HEK293 (cell line): Measurements from ENCODE around the gene DNAJB8.

ENCODE experiments used
- CTCF ChIA-PET: fragments of 350-600 bp; formaldehyde crosslinking; extraction: SDS; loops from one replicate; lab custom pipeline; 2021; ENCODE audit warnings: antibody characterized with exemption; lab: Yijun Ruan, JAX
- POLR2A ChIA-PET: fragments of 300-600 bp; formaldehyde crosslinking; extraction: SDS; loops from one replicate; lab custom pipeline; 2020; ENCODE audit warnings: antibody characterized with exemption, inconsistent platforms; lab: Yijun Ruan, JAX
- H3K27ac ChIP-seq: fragments of 200-500 bp; sonication (Bioruptor generic); 2 replicates; pipeline ENCODE4 v1.5.1; 2014; ENCODE audit warnings: low read depth, low read length, control low read depth, inconsistent platforms; ENCODE audit errors: extremely low read depth
- H3K36me3 ChIP-seq, 2 experiments: fragments of 200-500 bp in 1 of 2; sonication (Bioruptor generic) in 1 of 2; 1 replicate in 1 of 2; 2 replicates in 1 of 2; pipeline ENCODE4 v1.5.1; 2014 to 2017; ENCODE audit warnings: inconsistent platforms in 2 of 2, low read length in 2 of 2; ENCODE audit not compliant: control insufficient read depth in 2 of 2, insufficient read depth in 1 of 2
- H3K4me1 ChIP-seq: fragments of 200-500 bp; sonication (Bioruptor generic); 2 replicates; pipeline ENCODE4 v1.5.1; 2014; ENCODE audit warnings: mild to moderate bottlenecking, low read length, inconsistent platforms; ENCODE audit not compliant: control insufficient read depth, insufficient read depth
- H3K4me3 ChIP-seq: 2 replicates; pipeline ENCODE4 v1.5.1; 2011; ENCODE audit warnings: low read depth, mild to moderate bottlenecking, control low read depth, low read length, moderate library complexity
- H3K9me3 ChIP-seq: fragments of 200-500 bp; sonication (Bioruptor generic); 2 replicates; pipeline ENCODE4 v1.5.1; 2014; ENCODE audit warnings: low read depth, low read length, inconsistent platforms; ENCODE audit not compliant: control insufficient read depth, insufficient read depth
- BCL11A ChIP-seq: fragments of 450-650 bp; formaldehyde crosslinking; IDR thresholded peaks from 2 replicates; pipeline ENCODE4 v1.5.1; 2016; ENCODE audit warnings: low read depth, missing biosample characterization, missing genetic modification characterization
- GFI1B ChIP-seq: fragments of 450-650 bp; formaldehyde crosslinking; IDR thresholded peaks from 2 replicates; pipeline ENCODE4 v1.5.1; 2016; ENCODE audit warnings: missing biosample characterization, missing genetic modification characterization
- GLIS1 ChIP-seq: fragments of 450-650 bp; formaldehyde crosslinking; IDR thresholded peaks from 2 replicates; pipeline ENCODE4 v1.5.1; 2016; ENCODE audit warnings: missing biosample characterization, missing genetic modification characterization
- KLF1 ChIP-seq: fragments of 450-650 bp; formaldehyde crosslinking; IDR thresholded peaks from 2 replicates; pipeline ENCODE4 v1.5.1; 2016; ENCODE audit warnings: missing biosample characterization, missing genetic modification characterization
- MYNN ChIP-seq: fragments of 450-650 bp; formaldehyde crosslinking; IDR thresholded peaks from 2 replicates; pipeline ENCODE4 v1.5.1; 2016; ENCODE audit warnings: missing biosample characterization, missing genetic modification characterization, borderline replicate concordance
- SCRT2 ChIP-seq: fragments of 450-650 bp; formaldehyde crosslinking; IDR thresholded peaks from 2 replicates; pipeline ENCODE4 v1.5.1; 2016; ENCODE audit warnings: missing biosample characterization, missing genetic modification characterization
- TCF7L2 ChIP-seq: IDR thresholded peaks from 2 replicates; pipeline ENCODE4 v1.6.1; 2011; ENCODE audit warnings: low read depth, mild to moderate bottlenecking, inconsistent platforms, low read length, moderate library complexity, borderline replicate concordance
- ZFHX2 ChIP-seq: fragments of 450-650 bp; formaldehyde crosslinking; conservative IDR thresholded peaks from 2 replicates; pipeline ENCODE4 v1.5.1; 2016; ENCODE audit warnings: missing biosample characterization, missing genetic modification characterization
- ZNF174 ChIP-seq: fragments of 450-650 bp; formaldehyde crosslinking; IDR thresholded peaks from 2 replicates; pipeline ENCODE4 v1.5.0; 2017; ENCODE audit warnings: missing biosample characterization, mild to moderate bottlenecking, missing genetic modification characterization
- ZNF184 ChIP-seq: fragments of 450-650 bp; IDR thresholded peaks from 2 replicates; pipeline ENCODE4 v1.5.1; 2018; ENCODE audit warnings: missing biosample characterization, mild to moderate bottlenecking, missing genetic modification characterization
- ZNF223 ChIP-seq: fragments of 450-650 bp; formaldehyde crosslinking; IDR thresholded peaks from 2 replicates; pipeline ENCODE4 v1.5.1; 2016; ENCODE audit warnings: missing biosample characterization, missing genetic modification characterization
- ZNF274 ChIP-seq, 2 experiments: fragments of 200-500 bp in 1 of 2; fragments of 450-650 bp in 1 of 2; sonication (Bioruptor generic) in 1 of 2; formaldehyde crosslinking in 1 of 2; IDR thresholded peaks; 2 replicates each; pipeline versions ENCODE4 v1.5.1 to v1.6.1; 2014 to 2016; ENCODE audit warnings: borderline replicate concordance in 1 of 2, inconsistent platforms in 1 of 2, low read length in 1 of 2, missing biosample characterization in 1 of 2, missing genetic modification characterization in 1 of 2
- ZNF292 ChIP-seq: fragments of 450-650 bp; formaldehyde crosslinking; IDR thresholded peaks from 2 replicates; pipeline ENCODE4 v1.5.1; 2016; ENCODE audit warnings: low read depth, missing biosample characterization, missing genetic modification characterization, borderline replicate concordance
- ZNF335 ChIP-seq: fragments of 450-650 bp; formaldehyde crosslinking; conservative IDR thresholded peaks from 2 replicates; pipeline ENCODE4 v1.5.1; 2016; ENCODE audit warnings: missing biosample characterization, missing genetic modification characterization
- ZNF366 ChIP-seq: fragments of 450-650 bp; formaldehyde crosslinking; conservative IDR thresholded peaks from 2 replicates; pipeline ENCODE4 v1.5.1; 2016; ENCODE audit warnings: missing biosample characterization, missing genetic modification characterization
- ZNF404 ChIP-seq: fragments of 450-650 bp; formaldehyde crosslinking; IDR thresholded peaks from 2 replicates; pipeline ENCODE4 v1.5.1; 2017; ENCODE audit warnings: missing biosample characterization, missing genetic modification characterization
- ZNF501 ChIP-seq: fragments of 450-650 bp; formaldehyde crosslinking; IDR thresholded peaks from 2 replicates; pipeline ENCODE4 v1.5.1; 2016; ENCODE audit warnings: missing biosample characterization, missing genetic modification characterization
- ZNF530 ChIP-seq: fragments of 450-650 bp; formaldehyde crosslinking; IDR thresholded peaks from 2 replicates; pipeline ENCODE4 v1.5.1; 2016; ENCODE audit warnings: low read depth, missing biosample characterization, missing genetic modification characterization
- ZNF549 ChIP-seq: fragments of 450-650 bp; IDR thresholded peaks from 2 replicates; pipeline ENCODE4 v1.5.1; 2018; ENCODE audit warnings: missing biosample characterization, missing genetic modification characterization, mild to moderate bottlenecking, inconsistent platforms, moderate library complexity
- ZNF560 ChIP-seq: fragments of 450-650 bp; formaldehyde crosslinking; IDR thresholded peaks from 2 replicates; pipeline ENCODE4 v1.5.1; 2017; ENCODE audit warnings: missing biosample characterization, missing genetic modification characterization, borderline replicate concordance
- ZNF596 ChIP-seq: fragments of 450-650 bp; IDR thresholded peaks from 2 replicates; pipeline ENCODE4 v1.5.0; 2018; ENCODE audit warnings: missing biosample characterization, mild to moderate bottlenecking, missing genetic modification characterization, moderate library complexity
- ZNF76 ChIP-seq: fragments of 450-650 bp; formaldehyde crosslinking; IDR thresholded peaks from 2 replicates; pipeline ENCODE4; 2016; ENCODE audit warnings: low read depth, missing biosample characterization, missing genetic modification characterization, borderline replicate concordance
- TF ChIP-seq, protein P1 (sequence below): fragments of 450-650 bp; formaldehyde crosslinking; IDR thresholded peaks from 2 replicates; pipeline ENCODE4 v1.5.1; 2016; ENCODE audit warnings: missing biosample characterization, missing genetic modification characterization
- TF ChIP-seq, protein P2 (sequence below): fragments of 450-650 bp; formaldehyde crosslinking; IDR thresholded peaks from 2 replicates; pipeline ENCODE4 v1.5.1; 2016; ENCODE audit warnings: missing biosample characterization, missing genetic modification characterization

Gene DNAJB8

DNA sequence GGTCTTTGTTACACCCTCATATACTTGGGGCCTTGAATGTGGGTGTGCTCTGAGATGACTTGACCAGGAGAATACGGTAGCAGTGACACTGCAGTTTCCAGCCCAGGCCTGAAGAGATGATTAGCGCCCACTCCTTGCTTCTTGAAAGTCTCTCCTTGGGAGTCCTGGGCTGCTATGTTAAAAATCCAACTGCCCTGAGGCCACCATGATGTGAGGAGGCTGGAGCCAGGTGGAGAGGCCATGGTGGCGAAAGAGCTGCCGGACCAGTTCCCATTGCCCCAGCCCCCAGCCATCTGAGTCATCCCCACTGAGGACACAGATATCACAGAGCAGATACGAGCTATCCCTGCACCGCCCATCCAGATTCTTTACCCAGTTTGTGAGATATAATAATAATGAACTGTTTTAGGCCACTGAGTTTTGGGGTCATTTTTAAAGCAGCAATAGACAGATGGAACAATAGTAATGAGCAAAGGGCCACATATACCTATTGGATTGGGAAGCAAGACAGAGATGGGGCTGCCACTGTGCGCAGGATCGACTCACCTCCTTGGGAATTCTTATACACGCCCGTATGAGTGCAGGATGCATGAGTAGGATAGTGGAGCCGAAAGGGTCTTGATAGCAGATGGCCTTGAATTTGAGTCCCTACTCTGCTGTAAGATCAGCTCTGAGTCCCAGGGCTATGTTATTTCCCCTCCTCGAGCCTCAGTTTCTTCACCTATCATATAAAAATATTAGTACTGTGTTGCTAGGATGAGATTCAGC, 38.5 kb upstream of the DNAJB8 start (continued):
- TF ChIP-seq ZFHX2 (tag by site-specific recombination) (no peak), ZNF76 (no peak), ZNF560 (tag by site-specific recombination) (no peak), ZNF292 (tag by site-specific recombination) (no peak), ZNF335 (tag by site-specific recombination) (no peak), ZNF530 (no peak), BCL11A (tag by site-specific recombination) (no peak), GFI1B (tag by site-specific recombination) (no peak)
- TF ChIP-seq, protein P1, sequence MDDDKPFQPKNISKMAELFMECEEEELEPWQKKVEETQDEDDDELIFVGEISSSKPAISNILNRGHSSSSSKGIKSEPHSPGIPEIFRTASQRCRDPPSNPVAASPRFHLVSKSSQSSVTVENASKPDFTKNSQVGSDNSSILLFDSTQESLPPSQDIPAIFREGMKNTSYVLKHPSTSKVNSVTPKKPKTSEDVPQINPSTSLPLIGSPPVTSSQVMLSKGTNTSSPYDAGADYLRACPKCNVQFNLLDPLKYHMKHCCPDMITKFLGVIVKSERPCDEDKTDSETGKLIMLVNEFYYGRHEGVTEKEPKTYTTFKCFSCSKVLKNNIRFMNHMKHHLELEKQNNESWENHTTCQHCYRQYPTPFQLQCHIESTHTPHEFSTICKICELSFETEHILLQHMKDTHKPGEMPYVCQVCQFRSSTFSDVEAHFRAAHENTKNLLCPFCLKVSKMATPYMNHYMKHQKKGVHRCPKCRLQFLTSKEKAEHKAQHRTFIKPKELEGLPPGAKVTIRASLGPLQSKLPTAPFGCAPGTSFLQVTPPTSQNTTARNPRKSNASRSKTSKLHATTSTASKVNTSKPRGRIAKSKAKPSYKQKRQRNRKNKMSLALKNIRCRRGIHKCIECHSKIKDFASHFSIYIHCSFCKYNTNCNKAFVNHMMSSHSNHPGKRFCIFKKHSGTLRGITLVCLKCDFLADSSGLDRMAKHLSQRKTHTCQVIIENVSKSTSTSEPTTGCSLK = no peak

DNA sequence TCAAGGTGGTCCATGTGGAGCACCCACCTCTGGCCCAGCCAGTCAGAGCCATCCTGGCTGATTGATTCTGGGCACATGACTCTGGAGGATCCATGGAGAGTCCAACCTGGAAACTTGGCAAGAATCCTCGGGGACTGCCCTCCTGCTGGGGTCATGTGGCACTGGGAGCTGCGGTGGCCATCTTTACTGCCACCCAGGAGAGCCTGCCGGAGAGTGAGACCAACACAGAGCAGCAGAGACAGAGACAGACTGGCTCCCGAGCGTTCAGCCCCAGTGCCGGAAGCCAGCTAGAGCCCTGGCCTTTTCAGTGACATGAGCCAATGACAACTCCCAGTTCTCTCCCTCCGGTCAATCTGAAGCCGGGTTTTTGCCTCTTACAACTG, 37.8 kb upstream of the DNAJB8 start:
- ChIA-PET CTCF (interaction anchor here (0.6 kb wide), 1 partner anchor 8 kb away, joined by 4 read pairs; no protein-coding TSS in a partner anchor), POLR2A (no interaction called here)
- Histone ChIP-seq H3K9me3 (no peaks in the 10 kb centered on the region), H3K27ac (no peak overlapping the region), H3K36me3 (peaks cover 0 to 6% of the 10 kb centered on the region in 2 experiments; a peak in 1 of 3 replicates), H3K4me1 (no peaks in the 10 kb centered on the region), H3K4me3 (no peak overlapping the region)
- TF ChIP-seq GLIS1 (peak; percentile 6; the same call in 1 of the 2 replicates), ZNF596 (no peak)

DNA sequence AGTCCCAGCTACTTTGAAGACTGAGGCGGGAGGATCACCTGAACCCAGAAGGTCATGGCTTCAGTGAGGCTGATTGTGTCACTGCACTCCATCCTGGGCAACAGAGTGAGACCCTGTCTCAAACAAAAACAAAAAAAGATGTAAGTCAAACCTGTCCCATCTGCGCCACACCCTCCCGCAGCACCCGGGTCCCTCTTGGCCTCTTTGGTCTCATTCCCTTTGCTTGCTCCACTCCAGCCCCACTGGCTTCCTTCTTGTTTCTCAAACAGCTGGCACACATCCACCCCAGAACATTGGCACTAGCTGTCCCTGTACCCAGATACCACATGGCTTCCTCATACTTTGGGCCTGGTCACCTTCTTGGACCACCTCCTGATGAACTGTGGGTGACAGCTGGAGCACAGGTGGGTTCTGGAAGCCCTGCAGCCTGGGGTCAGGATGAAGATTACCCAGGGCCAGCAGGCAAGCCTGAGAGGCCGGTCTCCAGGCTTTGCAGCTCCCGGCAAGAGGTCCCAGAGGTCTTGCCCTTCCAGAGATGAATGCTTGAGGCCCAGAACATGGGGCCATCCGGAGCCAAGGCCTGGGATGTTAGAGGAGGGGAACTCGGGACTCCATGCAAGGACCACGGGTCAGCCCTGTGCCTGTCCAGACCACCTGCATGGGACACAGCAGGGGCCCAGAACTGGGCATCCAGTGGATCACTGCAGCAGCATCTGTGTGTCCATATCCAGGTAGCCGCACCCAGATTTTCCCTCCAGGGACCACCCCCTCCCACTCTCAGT, 37.3 kb upstream of the DNAJB8 start:
- ChIA-PET CTCF (interaction anchor here (0.6 kb wide), 1 partner anchor 406 kb away, joined by 3 read pairs; no protein-coding TSS in a partner anchor), POLR2A (no interaction called here)
- no peaks in the 10 kb centered on the region for H3K9me3 ChIP-seq
- H3K4me1 ChIP-seq = no peaks in the 10 kb centered on the region
- H3K4me3 ChIP-seq = no peak overlapping the region
- no peak for TF ChIP-seq ZNF549
- no peak for TF ChIP-seq KLF1 (tag by site-specific recombination)
- no peak for TF ChIP-seq ZNF501 (tag by site-specific recombination)
- no peak for TF ChIP-seq TCF7L2
- TF ChIP-seq ZNF223 (tag by site-specific recombination) = no peak
- TF ChIP-seq, protein P2, sequence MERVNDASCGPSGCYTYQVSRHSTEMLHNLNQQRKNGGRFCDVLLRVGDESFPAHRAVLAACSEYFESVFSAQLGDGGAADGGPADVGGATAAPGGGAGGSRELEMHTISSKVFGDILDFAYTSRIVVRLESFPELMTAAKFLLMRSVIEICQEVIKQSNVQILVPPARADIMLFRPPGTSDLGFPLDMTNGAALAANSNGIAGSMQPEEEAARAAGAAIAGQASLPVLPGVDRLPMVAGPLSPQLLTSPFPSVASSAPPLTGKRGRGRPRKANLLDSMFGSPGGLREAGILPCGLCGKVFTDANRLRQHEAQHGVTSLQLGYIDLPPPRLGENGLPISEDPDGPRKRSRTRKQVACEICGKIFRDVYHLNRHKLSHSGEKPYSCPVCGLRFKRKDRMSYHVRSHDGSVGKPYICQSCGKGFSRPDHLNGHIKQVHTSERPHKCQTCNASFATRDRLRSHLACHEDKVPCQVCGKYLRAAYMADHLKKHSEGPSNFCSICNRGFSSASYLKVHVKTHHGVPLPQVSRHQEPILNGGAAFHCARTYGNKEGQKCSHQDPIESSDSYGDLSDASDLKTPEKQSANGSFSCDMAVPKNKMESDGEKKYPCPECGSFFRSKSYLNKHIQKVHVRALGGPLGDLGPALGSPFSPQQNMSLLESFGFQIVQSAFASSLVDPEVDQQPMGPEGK (tag by site-specific recombination) = no peak
- no peak for TF ChIP-seq ZNF174
- no peak for TF ChIP-seq SCRT2 (tag by site-specific recombination)
- TF ChIP-seq ZNF404 (tag by site-specific recombination) = no peak
- no peak for TF ChIP-seq ZNF184 (tag by site-specific recombination)
- TF ChIP-seq MYNN (tag by site-specific recombination) = no peak
- TF ChIP-seq ZNF274 (IDR thresholded peaks at IDR 0.05; ENCODE audit: low read length) = no peak
- TF ChIP-seq ZNF274 (tag by site-specific recombination; IDR thresholded peaks at IDR 0.05; ENCODE audit: borderline replicate concordance) = no peak
- no peak for TF ChIP-seq ZNF366
- H3K36me3 ChIP-seq = peaks cover 0 to 11% of the 10 kb centered on the region in 2 experiments; a peak in 1 of 3 replicates
- no peak overlapping the region for H3K27ac ChIP-seq
